Retinal pigment epithelial cell (primary cell): ENCODE data around the gene EIF2AK3.

Experiments
- DNase-seq: peaks from one replicate; pipeline ENCODE4 v3.0.0-alpha.2; 2010; ENCODE audit warnings: low read depth
- H3K4me3 ChIP-seq: 2 replicates; pipeline ENCODE4 v1.5.1; 2011; ENCODE audit warnings: mild to moderate bottlenecking, low read length, control low read depth, moderate library complexity
- TF ChIP-seq, protein P1 (sequence below): conservative IDR thresholded peaks from 2 replicates; pipeline ENCODE4 v1.5.1; 2011; ENCODE audit warnings: low read depth, low read length, control low read depth, inconsistent platforms

Gene EIF2AK3

DNA sequence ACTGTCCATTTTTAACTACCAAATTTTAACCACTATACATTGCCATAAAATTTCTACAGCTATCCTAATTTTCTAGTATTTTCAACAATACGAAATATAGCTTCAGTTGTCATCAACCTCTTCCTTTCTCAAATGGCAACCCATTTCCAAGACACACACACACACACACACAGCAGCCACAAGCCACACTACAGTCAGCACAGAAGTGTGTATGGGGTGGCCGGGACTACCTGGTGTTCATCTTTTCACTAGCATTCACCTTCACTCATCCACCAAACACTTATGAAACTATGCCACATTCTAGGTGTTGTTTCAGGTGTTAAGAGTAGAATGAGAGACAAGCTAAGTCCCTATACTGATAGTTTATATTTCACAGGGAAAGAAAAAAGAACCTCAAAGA, 62.9 kb downstream of the EIF2AK3 start:
- TF ChIP-seq, protein P1, sequence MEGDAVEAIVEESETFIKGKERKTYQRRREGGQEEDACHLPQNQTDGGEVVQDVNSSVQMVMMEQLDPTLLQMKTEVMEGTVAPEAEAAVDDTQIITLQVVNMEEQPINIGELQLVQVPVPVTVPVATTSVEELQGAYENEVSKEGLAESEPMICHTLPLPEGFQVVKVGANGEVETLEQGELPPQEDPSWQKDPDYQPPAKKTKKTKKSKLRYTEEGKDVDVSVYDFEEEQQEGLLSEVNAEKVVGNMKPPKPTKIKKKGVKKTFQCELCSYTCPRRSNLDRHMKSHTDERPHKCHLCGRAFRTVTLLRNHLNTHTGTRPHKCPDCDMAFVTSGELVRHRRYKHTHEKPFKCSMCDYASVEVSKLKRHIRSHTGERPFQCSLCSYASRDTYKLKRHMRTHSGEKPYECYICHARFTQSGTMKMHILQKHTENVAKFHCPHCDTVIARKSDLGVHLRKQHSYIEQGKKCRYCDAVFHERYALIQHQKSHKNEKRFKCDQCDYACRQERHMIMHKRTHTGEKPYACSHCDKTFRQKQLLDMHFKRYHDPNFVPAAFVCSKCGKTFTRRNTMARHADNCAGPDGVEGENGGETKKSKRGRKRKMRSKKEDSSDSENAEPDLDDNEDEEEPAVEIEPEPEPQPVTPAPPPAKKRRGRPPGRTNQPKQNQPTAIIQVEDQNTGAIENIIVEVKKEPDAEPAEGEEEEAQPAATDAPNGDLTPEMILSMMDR: no peak
- DNase-seq: no peak
- no peak overlapping the region for H3K4me3 ChIP-seq

DNA sequence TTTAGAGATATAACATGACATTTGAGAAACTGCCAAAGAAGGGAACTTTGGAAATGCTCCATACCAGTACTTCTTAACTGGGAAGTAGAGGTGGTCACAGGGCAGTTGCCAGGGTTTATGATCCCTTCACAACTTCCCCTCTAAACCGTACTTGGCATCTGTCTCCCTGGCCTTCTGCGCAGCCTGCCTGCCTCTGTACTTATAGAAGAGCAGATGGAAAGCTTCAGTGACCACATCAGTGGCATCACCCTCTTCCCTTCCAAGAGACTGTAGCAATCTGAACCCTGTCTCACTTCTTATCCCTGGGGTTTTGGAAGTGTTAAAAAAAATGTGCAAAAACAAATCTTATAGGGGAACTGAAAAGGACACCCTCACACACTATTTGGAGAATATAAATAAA, 64.1 kb downstream of the EIF2AK3 start:
- TF ChIP-seq, protein P1: no peak
- DNase-seq: peak; percentile 30
- no peak overlapping the region for H3K4me3 ChIP-seq

GRCh38 chr2:88561646-88562388, 65.4 kb downstream of the EIF2AK3 start:
- TF ChIP-seq, protein P1: no peak
- no peak overlapping the region for H3K4me3 ChIP-seq
- no peak for DNase-seq

GRCh38 chr2:88560619-88561307, 66.5 kb downstream of the EIF2AK3 start:
- TF ChIP-seq, protein P1: no peak
- DNase-seq: no peak
- H3K4me3 ChIP-seq: no peak overlapping the region

DNA sequence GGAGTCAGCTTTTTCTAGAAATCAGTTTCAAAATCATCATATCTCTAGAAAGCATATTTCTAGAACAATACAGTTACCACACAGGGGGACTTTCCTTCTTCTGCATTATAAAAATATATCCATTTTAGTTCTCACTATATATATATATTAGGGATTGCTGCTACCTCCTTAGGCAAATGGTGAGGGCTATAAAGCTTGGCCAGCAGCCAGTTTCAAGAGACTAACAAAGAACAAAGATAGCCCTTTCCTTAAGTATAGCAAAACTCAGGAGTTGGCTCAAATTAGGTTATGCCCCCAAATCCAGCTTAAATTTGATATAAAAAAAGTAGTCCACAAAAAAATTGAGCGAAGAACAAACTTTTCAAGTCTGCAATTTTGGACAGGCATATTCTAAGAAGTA, 70.0 kb downstream of the EIF2AK3 start:
- TF ChIP-seq, protein P1: no peak
- H3K4me3 ChIP-seq: no peak overlapping the region
- no peak for DNase-seq

DNA sequence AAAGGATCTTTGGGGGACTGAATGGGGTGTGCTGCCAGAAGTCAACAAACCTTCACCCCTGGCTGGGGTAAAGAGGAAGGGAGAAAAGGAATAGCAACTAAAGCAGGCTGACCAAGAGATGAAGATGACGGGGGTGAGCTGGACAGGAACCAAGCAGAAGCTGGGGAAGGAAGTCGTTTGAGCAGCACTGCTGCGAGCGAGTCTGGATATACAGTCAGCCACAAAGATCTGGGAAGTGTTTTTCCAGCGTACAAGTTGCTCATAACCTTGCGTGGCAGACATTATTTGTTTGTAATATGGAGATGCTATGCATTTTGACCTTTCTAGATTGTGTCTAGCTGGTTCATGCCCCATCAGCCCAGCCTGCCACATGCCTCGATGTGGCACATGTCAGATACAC, 71.2 kb downstream of the EIF2AK3 start:
- TF ChIP-seq, protein P1: no peak
- no peak overlapping the region for H3K4me3 ChIP-seq
- DNase-seq: no peak

DNA sequence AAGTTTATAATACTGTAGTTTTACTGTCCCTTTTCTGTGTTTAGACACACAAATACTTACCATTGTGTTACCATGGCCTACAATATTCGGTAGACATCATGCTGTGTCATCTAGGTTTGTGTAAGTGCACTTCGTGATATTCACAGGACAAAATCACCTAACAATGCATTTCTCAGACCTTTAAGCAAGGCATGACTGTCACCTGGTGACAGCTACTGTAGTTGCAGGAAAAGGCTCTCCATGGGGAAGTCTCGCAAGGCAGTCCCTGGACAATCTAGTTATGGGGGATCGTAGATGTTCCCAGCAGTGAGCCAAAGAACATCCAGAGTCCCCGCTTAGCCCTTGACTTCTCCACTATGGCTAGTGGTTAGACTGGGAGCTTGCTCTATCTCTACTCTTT, 73.1 kb downstream of the EIF2AK3 start:
- no peak for DNase-seq
- no peak overlapping the region for H3K4me3 ChIP-seq
- TF ChIP-seq, protein P1: peak; percentile 46
